Measurements from ENCODE around the gene DIAPH3.

DNA sequence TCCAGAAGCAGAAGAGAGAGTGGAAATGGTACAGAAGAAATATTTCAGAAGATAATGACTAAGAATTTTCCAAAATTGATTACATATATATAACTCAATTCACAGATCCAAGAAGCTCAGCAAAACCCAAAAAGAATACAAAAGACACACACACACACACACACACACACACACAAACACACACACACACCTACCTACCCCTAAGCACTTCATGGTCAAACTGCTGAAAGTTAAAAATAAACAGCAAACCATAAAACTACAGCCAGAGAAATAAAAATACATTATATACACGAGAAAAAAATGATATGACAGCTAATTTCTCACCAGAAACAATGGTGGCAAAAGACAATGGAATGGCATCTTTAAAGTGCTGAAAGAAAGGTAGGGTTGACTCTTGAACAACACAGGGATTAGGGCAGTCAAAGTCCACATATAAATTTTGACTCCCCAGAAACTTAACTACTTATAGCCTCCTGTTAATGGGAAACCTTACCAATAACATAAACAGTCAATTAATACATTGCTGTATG is 49.2 kb downstream of the DIAPH3 start:
- TF ChIP-seq POLR2A (IDR thresholded peaks at IDR 0.05; ENCODE audit: low read depth, low read length) = no peak
- no peak for TF ChIP-seq POLR2AphosphoS5 (IDR thresholded peaks at IDR 0.05; ENCODE audit: low read depth, low read length)
- TF ChIP-seq TAF1 (IDR thresholded peaks at IDR 0.05; ENCODE audit: borderline replicate concordance, low read depth, low read length) = no peak

All from GM12892 (cell line).